GM12801 (cell line): ENCODE results near the gene DUSP22.

Experiments used
- TF ChIP-seq, protein P1 (sequence below): IDR thresholded peaks from one replicate; pipeline ENCODE4 v1.5.1; 2011; ENCODE audit warnings: control low read depth; ENCODE audit not compliant: insufficient read length; ENCODE audit errors: extremely low read depth

Gene DUSP22

DNA sequence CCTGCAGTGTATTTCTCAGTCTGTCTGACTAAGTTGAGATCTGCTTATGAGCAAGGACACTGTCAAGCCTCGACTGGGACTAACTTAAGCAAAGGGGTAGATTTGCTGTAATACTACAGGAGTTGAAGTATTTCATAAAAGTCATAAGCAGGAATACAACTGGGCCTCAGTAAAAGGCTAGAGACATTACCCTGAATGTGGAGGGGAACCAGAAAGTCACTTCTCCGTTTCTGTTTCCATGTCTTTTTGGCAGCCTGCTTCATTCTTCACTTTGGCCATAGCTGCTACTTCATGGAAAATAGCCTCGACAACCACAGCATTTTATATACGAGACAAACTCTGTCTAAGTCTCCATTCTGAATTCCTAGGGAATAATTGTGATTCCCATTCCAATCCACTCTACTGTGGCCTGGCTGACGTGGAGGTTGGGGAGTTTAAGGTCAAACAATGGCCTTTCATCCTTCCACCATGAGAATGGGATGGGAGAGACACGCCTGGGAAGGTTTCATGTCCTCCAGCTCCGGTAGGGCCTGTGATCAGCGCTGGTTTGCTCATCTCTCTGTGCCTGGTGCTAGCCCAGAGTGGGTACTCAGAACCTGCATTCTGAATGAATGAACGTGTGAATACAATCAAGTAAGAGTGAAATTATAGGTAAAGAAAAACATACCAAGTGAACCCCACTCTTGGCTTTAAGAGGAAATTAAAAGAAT, 37.1 kb upstream of the DUSP22 start:
- TF ChIP-seq, protein P1, sequence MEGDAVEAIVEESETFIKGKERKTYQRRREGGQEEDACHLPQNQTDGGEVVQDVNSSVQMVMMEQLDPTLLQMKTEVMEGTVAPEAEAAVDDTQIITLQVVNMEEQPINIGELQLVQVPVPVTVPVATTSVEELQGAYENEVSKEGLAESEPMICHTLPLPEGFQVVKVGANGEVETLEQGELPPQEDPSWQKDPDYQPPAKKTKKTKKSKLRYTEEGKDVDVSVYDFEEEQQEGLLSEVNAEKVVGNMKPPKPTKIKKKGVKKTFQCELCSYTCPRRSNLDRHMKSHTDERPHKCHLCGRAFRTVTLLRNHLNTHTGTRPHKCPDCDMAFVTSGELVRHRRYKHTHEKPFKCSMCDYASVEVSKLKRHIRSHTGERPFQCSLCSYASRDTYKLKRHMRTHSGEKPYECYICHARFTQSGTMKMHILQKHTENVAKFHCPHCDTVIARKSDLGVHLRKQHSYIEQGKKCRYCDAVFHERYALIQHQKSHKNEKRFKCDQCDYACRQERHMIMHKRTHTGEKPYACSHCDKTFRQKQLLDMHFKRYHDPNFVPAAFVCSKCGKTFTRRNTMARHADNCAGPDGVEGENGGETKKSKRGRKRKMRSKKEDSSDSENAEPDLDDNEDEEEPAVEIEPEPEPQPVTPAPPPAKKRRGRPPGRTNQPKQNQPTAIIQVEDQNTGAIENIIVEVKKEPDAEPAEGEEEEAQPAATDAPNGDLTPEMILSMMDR, result no peak

DNA sequence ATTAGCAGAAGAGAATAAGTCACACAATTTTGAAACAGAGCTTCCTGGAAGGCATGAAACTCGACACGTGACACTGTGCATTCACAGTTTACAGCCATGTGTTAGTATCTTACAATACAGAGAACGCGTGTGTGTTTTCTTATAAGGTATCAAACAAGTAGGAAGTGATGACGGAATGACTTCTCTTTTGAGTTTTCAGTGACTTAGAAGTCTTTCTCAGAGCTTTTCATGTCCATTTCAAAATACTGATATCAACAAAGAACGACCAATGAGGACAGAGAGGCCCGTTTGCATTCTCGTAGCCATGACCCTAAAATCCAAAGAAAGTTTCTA, 36.6 kb upstream of the DUSP22 start:
- TF ChIP-seq, protein P1, result no peak

DNA sequence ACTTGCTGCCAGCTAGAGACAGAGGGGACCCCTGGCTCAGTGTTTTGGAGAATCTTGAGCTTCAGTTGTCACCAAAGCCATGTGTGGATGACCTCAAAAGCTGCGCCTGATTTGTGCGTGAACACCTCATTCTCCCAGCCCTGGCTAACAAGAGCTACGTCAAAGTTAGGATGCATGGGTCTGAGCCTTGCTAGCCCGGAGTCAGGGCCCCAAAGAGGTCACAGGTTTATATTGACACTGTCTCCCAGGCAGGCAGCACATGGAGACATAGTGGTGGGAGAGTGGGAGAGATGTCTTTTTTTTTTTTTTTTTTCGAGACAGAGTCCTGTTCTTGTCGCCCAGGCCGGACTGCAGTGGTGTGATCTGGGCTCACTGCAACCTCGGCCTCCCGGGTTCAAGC, 36.1 kb upstream of the DUSP22 start:
- TF ChIP-seq, protein P1, result no peak

DNA sequence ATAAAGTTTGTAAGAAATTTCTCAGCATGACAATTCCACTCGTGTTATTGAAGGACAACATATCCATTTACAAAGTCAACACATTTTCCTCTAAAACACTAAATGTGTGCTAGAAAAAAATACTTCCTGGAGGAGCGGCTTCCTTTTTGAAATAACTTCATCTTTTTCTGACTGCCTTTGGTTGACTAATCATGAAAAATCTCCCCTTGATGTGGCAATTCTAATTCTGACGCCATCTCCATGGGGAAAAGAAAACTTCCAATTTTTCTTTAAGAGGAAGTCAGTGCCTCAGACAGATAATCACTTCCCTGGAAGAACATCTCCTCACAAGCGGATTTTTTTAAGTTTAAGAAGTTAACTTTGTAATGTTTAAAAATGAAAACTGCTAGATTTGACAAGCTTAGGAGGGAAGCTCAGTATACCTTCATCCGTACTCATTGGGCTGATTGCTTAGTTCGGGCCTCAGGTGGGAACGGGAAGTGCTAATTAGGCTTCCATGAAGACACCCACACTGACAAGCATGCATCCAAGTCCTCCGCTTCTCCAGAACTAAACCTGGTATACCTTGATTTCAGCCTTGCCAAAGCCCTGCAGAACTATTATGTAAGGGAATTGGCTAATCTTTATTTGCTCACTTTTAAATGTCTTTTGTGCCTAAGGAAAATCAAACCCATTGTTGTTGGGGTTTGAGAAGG, 35.1 kb upstream of the DUSP22 start:
- TF ChIP-seq, protein P1, result no peak

DNA sequence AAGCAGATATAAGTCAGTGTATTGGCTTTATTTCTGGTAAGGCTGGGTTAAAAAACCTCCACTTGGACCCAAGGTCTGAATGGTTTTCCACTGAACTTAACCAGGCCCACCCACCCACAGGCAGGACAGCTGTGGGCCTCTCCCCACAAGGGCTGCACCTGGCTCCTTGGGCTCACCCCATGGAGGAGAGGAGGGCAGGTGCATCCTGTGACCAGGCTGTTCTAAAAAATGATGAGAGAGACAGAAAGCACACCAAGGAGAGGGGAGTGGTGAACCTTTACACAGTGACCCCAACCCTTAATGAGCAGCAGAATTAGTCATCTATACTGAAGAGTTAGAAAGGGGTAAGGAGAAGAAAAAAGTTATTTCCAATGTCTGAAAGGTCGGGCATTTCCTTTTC, 34.5 kb upstream of the DUSP22 start:
- TF ChIP-seq, protein P1, result no peak

DNA sequence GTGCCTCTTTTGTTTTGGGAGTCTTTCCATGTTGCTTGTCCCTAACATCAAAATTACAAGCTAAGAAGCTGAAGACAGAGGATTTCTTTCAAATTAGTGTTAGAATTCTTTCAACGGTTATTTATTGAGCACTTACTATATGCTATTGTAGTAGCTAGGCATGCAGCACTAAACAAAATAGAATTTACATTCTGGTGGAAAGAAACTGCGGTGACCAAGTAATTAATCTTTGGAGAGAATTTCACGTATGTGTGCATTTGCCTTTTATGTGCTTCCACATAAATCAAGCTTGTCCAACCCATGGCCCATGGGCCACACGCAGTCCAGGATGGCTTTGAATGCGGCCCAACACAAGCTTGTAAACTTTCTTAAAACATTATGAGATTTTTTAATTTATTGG, 33.0 kb upstream of the DUSP22 start:
- TF ChIP-seq, protein P1, result no peak

DNA sequence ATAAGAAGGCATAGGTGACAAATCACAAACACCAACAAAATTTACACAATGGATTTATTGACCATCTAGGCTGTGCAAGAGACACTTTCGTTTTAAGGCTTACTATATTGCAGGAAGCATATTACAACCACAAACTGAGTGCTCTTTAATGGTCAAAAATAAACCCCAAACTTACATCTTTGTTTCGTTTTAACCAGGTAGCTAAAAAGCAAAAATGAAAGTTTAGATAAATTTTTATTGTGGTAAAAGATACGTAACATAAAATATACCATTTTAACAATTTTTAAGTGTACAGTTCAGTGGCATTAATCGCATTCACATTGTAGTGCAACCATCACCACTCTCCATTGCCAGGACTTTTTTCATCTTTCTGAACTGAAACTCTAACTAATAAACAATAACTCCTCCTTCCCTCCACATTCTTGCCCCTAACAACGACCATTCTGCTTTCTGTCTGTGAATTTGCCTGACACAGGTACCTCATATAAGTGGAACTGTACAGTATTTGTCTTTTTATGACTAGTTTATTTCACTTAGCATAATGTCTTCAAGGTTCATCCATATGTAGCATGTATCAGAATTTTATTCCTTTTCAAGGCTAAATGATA, 32.3 kb upstream of the DUSP22 start:
- TF ChIP-seq, protein P1, result no peak
